Neural cell (in vitro differentiated cells): ENCODE results near the gene C11orf86.

Source experiments
- EP300 ChIP-seq: fragments of 450-650 bp; conservative IDR thresholded peaks from 2 replicates; pipeline ENCODE4 v1.6.1; 2014; ENCODE audit warnings: antibody characterized with exemption, mild to moderate bottlenecking, moderate library complexity; ENCODE audit not compliant: poor library complexity, severe bottlenecking
- POLR2AphosphoS5 ChIP-seq: IDR thresholded peaks from 2 replicates; pipeline ENCODE4 v1.6.1; 2012
- RAD21 ChIP-seq: fragments of 450-650 bp; conservative IDR thresholded peaks from 2 replicates; pipeline ENCODE4 v1.6.1; 2014; ENCODE audit warnings: antibody characterized with exemption, mild to moderate bottlenecking, moderate library complexity
- TAF1 ChIP-seq: IDR thresholded peaks from 2 replicates; pipeline ENCODE4 v1.6.1; 2012; ENCODE audit warnings: low read depth

DNA sequence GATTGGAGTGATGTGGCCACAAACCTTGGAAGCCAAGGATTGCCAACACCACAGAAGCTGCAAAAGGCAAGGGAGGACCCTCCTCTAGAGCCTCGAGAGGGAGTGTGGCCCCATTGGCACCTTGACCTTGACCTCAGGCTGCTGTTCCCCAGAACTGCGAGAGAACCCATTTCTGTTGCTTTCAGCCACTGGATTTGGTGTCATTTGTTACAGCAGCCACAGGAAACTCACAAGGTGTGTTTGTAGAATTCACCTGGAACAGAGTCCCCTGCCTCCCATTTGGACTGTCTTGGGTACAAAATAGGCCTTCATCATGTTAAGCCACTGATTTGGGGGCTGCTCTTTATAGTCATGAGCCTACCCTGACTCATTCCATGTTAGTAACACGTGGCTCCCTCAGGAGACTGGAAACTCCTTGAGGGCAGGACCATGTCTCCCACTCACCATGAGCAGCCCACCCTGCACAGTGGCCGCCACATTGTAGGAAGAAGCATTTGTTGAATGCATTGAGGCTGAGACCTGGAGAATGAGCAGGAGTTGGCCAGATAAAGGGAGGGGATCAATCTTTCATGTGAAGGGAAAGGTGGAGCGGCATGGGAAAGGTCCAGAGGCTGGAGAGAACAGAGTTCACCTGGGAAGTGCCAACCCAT lies 8.3 kb downstream of the C11orf86 start:
- TF ChIP-seq EP300 (no peak), RAD21 (no peak), TAF1 (no peak), POLR2AphosphoS5 (no peak)
